ENCODE results near the gene MYO10.

The MYO10 gene

DNA sequence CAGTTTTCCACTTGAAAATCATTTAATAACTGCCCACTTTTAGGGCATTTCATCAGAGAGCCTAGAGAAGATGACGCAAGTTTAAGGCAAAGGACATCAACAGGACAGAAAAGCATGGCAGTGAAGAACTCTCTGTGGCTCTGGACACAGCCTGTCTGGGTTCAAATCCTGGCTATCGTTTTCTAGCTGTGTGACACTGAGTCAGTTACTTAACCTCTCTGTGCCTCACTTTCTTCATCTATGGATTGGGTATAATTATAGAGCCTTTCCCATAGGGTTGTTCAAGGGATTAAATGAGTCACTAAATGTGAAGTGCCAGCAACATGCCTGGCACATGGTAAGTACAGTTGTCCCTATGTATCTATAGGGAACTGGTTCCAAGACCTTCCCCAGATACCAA, 6.7 kb downstream of the MYO10 start:
- TF ChIP-seq, protein P1, sequence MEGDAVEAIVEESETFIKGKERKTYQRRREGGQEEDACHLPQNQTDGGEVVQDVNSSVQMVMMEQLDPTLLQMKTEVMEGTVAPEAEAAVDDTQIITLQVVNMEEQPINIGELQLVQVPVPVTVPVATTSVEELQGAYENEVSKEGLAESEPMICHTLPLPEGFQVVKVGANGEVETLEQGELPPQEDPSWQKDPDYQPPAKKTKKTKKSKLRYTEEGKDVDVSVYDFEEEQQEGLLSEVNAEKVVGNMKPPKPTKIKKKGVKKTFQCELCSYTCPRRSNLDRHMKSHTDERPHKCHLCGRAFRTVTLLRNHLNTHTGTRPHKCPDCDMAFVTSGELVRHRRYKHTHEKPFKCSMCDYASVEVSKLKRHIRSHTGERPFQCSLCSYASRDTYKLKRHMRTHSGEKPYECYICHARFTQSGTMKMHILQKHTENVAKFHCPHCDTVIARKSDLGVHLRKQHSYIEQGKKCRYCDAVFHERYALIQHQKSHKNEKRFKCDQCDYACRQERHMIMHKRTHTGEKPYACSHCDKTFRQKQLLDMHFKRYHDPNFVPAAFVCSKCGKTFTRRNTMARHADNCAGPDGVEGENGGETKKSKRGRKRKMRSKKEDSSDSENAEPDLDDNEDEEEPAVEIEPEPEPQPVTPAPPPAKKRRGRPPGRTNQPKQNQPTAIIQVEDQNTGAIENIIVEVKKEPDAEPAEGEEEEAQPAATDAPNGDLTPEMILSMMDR (IDR thresholded peaks at IDR 0.05; ENCODE audit: insufficient read depth, missing control alignments) = no peak
- DNase-seq (ENCODE audit: insufficient read length, low spot score) (no peak), FAIRE-seq (no peak)

DNA sequence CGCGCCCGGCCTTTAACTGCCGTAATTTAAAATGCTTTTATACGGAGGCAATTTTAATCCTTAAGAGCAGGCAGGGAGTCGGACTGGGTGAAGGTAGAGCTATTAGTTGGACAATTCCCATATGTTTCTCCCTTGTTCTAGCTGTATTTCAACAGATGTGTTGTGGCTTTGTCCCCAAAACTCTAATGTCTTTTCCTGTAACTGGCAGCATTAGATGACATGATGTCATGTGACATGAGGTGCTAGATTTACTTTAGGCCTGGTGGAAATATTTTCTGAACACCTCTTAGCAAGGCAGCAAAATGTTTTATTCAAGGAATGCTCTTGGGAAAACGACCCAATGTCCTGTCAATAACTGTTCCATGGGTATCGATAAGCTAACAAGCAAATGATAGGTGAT, 8.5 kb downstream of the MYO10 start:
- TF ChIP-seq, protein P1 (IDR thresholded peaks at IDR 0.05; ENCODE audit: insufficient read depth, missing control alignments) = no peak
- no peak for DNase-seq (ENCODE audit: insufficient read length, low spot score)
- FAIRE-seq = no peak

DNA sequence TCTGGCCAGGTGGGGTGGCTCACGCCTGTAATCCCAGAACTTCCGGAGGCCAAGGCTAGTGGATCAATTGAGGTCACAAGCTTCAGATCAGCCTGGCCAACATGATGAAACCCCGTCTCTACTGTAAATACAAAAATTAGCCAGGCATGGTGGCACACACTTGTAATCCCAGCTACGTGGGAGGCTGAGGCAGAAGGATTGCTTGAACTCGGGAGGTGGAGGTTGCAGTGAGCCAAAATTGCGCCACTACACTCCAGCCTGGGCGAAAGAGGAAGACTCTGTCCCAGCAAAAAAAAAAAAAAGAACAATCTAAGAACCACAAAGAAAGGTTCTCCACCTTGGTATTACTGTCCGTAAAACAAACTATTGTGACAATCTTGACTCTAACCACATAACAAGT, 9.7 kb downstream of the MYO10 start:
- no peak for DNase-seq (ENCODE audit: insufficient read length, low spot score)
- FAIRE-seq = no peak
- TF ChIP-seq, protein P1 (IDR thresholded peaks at IDR 0.05; ENCODE audit: insufficient read depth, missing control alignments) = no peak

DNA sequence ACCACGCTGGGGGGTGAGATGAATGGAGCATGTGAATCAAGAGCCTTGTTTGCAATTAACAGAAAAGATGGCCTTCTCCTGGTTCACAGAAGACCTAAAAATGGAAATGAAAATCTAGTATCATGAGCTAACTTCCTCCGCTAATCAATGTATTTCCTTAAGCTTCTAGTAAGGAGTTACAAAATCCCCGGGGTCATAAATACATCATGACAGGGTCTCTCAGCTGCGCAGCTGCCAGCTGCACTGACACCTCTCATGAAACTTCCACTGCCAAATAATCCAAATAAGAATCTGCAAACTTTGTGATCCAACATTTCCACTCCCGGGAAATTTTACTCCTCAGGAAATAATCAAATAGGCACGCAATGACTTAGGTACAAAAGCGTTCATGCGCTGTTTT, 11.9 kb downstream of the MYO10 start:
- TF ChIP-seq, protein P1 (IDR thresholded peaks at IDR 0.05; ENCODE audit: insufficient read depth, missing control alignments) = no peak
- FAIRE-seq = no peak
- no peak for DNase-seq (ENCODE audit: insufficient read length, low spot score)

DNA sequence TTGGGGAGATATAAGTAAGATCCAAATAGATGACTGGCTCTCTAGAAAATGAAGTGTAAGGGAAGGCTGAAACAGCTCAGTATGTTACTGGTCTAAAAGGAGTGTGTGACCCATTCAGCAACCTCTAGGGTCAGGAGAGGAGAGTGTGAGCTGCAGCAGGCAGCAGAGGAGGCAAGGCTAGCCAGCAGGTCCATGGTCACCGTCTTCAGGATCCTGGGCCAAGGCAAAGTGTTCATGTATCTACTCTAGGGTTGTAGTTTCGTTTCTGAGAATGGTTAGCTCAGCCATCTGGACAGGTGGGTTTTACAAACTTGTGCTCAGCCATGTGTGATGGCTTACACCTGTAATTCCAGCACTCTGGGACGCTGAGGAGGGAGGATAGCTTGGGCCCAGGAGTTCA, 13.7 kb downstream of the MYO10 start:
- TF ChIP-seq, protein P1 (IDR thresholded peaks at IDR 0.05; ENCODE audit: insufficient read depth, missing control alignments) = no peak
- DNase-seq (ENCODE audit: insufficient read length, low spot score) = no peak
- no peak for FAIRE-seq

DNA sequence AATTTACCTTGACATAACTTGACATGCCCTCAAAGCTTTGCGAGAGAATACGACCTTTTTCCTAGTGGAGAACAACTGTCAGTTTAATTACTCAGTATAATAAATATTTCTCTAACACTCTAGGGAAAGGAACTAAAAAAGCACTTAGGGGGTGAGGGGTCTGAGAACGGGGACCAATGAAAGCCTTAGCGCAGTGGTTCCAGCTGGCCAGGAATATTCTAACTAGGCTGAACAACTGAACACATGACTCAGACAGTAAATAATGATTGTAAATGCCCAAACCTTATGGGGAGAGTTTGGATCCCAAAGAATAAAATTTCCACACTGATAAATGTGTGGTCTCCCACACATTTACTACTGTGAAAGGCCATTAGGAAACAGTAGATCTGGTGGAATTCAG, 14.9 kb downstream of the MYO10 start:
- TF ChIP-seq, protein P1 (IDR thresholded peaks at IDR 0.05; ENCODE audit: insufficient read depth, missing control alignments) = no peak
- no peak for DNase-seq (ENCODE audit: insufficient read length, low spot score)
- FAIRE-seq = no peak

DNA sequence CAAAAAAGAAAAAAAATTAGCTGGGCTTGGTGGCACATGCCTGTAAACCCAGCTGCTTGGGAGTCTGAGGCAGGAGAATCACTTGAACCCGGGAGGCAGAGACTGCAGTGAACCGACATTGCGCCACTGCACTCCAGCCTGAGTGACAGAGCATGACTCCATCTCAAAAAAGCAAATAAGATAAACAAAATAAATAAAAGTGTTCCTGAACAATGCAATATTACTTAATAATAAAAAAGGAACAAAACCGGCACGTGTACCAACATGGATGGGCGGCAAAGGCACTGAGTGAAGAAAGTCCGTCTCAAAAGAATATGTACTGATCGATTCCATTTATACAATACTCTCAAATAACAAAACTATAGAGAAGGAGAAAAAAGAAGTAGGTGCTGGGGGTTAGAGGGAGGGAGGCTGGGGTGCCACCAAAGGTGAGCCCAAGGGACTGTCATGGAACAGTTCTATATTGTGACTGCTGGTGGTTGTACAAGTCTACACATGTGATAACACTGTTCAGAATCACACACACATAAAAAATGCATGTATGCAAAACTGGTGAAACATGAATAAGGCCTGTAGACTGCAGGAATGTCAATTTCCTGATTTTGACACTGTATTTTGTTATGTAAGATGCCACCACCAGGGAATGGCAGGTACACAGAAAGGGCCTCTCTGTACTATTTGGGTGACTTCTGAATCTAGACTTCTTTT, 15.8 kb downstream of the MYO10 start:
- TF ChIP-seq, protein P1 (IDR thresholded peaks at IDR 0.05; ENCODE audit: insufficient read depth, missing control alignments) = no peak
- DNase-seq (ENCODE audit: insufficient read length, low spot score) = no peak
- no peak for FAIRE-seq

Data from D721Med (cell line).